HEK293 (cell line): ENCODE results near the gene NLRP1.

Experiments used
- TCF7L2 ChIP-seq: IDR thresholded peaks from 2 replicates; pipeline ENCODE4 v1.6.1; 2011; ENCODE audit warnings: low read depth, mild to moderate bottlenecking, inconsistent platforms, low read length, moderate library complexity, borderline replicate concordance
- ZNF155 ChIP-seq: fragments of 450-650 bp; formaldehyde crosslinking; IDR thresholded peaks from 2 replicates; pipeline ENCODE4 v1.5.1; 2016; ENCODE audit warnings: missing biosample characterization, missing genetic modification characterization
- ZNF266 ChIP-seq: fragments of 450-650 bp; formaldehyde crosslinking; IDR thresholded peaks from 2 replicates; pipeline ENCODE4 v1.5.1; 2016; ENCODE audit warnings: missing biosample characterization, missing genetic modification characterization, low read depth
- ZNF274 ChIP-seq, 2 experiments: fragments of 200-500 bp in 1 of 2; fragments of 450-650 bp in 1 of 2; sonication (Bioruptor generic) in 1 of 2; formaldehyde crosslinking in 1 of 2; IDR thresholded peaks; 2 replicates each; pipeline versions ENCODE4 v1.5.1 to v1.6.1; 2014 to 2016; ENCODE audit warnings: borderline replicate concordance in 1 of 2, inconsistent platforms in 1 of 2, low read length in 1 of 2, missing biosample characterization in 1 of 2, missing genetic modification characterization in 1 of 2
- ZNF473 ChIP-seq: fragments of 450-650 bp; formaldehyde crosslinking; IDR thresholded peaks from 2 replicates; pipeline ENCODE4 v1.5.1; 2017; ENCODE audit warnings: missing biosample characterization, missing genetic modification characterization
- ZNF530 ChIP-seq: fragments of 450-650 bp; formaldehyde crosslinking; IDR thresholded peaks from 2 replicates; pipeline ENCODE4 v1.5.1; 2016; ENCODE audit warnings: low read depth, missing biosample characterization, missing genetic modification characterization
- ZNF549 ChIP-seq: fragments of 450-650 bp; IDR thresholded peaks from 2 replicates; pipeline ENCODE4 v1.5.1; 2018; ENCODE audit warnings: missing biosample characterization, missing genetic modification characterization, mild to moderate bottlenecking, inconsistent platforms, moderate library complexity
- ZNF571 ChIP-seq: fragments of 450-650 bp; formaldehyde crosslinking; IDR thresholded peaks from 2 replicates; pipeline ENCODE4 v1.5.0; 2017; ENCODE audit warnings: missing biosample characterization, missing genetic modification characterization
- ZNF660 ChIP-seq: fragments of 450-650 bp; IDR thresholded peaks from 2 replicates; pipeline ENCODE4 v1.5.1; 2018; ENCODE audit warnings: missing biosample characterization, mild to moderate bottlenecking, missing genetic modification characterization
- ZNF837 ChIP-seq: fragments of 450-650 bp; formaldehyde crosslinking; IDR thresholded peaks from 2 replicates; pipeline ENCODE4 v1.5.1; 2016; ENCODE audit warnings: missing biosample characterization, missing genetic modification characterization
- TF ChIP-seq, protein P1 (sequence below): fragments of 450-650 bp; formaldehyde crosslinking; IDR thresholded peaks from 2 replicates; pipeline ENCODE4 v1.5.1; 2016; ENCODE audit warnings: missing biosample characterization, missing genetic modification characterization
- TF ChIP-seq, protein P2 (sequence below): fragments of 450-650 bp; formaldehyde crosslinking; IDR thresholded peaks from 2 replicates; pipeline ENCODE4 v1.5.1; 2016; ENCODE audit warnings: missing biosample characterization, missing genetic modification characterization

DNA sequence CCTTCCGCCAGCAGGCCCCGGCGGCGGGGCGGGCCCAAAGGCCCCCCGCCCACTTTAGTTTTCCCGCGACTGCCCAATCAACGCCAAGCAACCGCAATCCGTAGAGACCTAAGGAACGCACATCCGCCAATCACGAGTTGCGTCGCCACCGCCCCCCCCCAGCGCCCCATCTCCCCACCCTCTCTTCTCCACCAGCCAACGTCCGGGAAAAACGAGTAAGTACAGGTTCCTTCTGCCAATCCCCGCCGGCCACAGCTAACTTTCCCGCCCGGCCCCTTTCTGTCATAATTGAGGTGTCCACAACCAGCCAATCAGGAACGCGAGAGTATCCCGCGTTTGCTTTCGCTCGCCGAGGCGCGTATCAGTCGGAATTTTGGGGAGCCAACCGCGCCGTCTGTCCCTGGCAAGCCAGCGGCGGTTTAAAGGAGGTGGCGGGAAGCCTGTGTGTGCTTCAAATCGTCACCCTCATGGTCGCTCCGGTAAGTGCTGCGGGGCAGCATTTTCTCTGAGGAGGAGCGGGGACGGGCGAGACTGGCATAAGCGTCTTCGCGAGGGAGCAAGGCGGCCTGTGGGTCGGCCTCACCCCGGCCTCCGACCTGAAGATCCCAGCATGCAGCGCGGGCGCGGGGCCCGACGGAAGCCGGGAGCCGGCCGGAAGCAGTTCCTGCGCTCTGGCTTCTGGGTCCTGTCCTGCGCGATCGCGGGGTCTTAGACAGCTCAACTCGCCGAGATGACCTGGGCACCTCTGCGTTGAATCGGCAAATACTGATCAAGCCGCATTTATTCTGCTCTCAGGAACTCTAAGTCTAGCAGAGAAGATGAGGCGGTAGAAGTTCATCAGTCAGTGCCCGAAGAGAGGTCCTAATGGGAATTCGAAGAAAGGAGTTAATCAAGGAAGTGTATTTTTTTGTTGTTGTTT is 97.8 kb downstream of the NLRP1 start, which contains the start of gene MIS12:
- TF ChIP-seq, protein P1, sequence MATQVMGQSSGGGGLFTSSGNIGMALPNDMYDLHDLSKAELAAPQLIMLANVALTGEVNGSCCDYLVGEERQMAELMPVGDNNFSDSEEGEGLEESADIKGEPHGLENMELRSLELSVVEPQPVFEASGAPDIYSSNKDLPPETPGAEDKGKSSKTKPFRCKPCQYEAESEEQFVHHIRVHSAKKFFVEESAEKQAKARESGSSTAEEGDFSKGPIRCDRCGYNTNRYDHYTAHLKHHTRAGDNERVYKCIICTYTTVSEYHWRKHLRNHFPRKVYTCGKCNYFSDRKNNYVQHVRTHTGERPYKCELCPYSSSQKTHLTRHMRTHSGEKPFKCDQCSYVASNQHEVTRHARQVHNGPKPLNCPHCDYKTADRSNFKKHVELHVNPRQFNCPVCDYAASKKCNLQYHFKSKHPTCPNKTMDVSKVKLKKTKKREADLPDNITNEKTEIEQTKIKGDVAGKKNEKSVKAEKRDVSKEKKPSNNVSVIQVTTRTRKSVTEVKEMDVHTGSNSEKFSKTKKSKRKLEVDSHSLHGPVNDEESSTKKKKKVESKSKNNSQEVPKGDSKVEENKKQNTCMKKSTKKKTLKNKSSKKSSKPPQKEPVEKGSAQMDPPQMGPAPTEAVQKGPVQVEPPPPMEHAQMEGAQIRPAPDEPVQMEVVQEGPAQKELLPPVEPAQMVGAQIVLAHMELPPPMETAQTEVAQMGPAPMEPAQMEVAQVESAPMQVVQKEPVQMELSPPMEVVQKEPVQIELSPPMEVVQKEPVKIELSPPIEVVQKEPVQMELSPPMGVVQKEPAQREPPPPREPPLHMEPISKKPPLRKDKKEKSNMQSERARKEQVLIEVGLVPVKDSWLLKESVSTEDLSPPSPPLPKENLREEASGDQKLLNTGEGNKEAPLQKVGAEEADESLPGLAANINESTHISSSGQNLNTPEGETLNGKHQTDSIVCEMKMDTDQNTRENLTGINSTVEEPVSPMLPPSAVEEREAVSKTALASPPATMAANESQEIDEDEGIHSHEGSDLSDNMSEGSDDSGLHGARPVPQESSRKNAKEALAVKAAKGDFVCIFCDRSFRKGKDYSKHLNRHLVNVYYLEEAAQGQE = 0 out of 2 replicates have a peak, but pooled peaks have one; percentile 31
- TF ChIP-seq, protein P2, sequence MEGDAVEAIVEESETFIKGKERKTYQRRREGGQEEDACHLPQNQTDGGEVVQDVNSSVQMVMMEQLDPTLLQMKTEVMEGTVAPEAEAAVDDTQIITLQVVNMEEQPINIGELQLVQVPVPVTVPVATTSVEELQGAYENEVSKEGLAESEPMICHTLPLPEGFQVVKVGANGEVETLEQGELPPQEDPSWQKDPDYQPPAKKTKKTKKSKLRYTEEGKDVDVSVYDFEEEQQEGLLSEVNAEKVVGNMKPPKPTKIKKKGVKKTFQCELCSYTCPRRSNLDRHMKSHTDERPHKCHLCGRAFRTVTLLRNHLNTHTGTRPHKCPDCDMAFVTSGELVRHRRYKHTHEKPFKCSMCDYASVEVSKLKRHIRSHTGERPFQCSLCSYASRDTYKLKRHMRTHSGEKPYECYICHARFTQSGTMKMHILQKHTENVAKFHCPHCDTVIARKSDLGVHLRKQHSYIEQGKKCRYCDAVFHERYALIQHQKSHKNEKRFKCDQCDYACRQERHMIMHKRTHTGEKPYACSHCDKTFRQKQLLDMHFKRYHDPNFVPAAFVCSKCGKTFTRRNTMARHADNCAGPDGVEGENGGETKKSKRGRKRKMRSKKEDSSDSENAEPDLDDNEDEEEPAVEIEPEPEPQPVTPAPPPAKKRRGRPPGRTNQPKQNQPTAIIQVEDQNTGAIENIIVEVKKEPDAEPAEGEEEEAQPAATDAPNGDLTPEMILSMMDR (tag by site-specific recombination) = no peak
- TF ChIP-seq ZNF571 (tag by site-specific recombination) (no peak), ZNF837 (tag by site-specific recombination) (no peak), ZNF274 (IDR thresholded peaks at IDR 0.05; ENCODE audit: low read length) (no peak), ZNF274 (tag by site-specific recombination; IDR thresholded peaks at IDR 0.05; ENCODE audit: borderline replicate concordance) (no peak), ZNF155 (tag by site-specific recombination) (no peak), ZNF660 (tag by site-specific recombination) (peak; percentile 93), ZNF266 (tag by site-specific recombination) (no peak), ZNF473 (no peak), ZNF530 (tag by site-specific recombination) (no peak), ZNF549 (no peak), TCF7L2 (no peak)
